RWPE1 (cell line): ENCODE measurements around the gene PRICKLE2.
A peak's percentile ranks its signal among the peaks of the same experiment; 100 is the strongest.
"Not testable (repeated sequence)": the region's sequence is repeated elsewhere in the genome, so short reads cannot be mapped to it uniquely, and the experiment has no call there.

Source experiments
- CTCF ChIA-PET: fragments of 350-600 bp; sonication (Branson Sonifier 250); formaldehyde crosslinking; extraction: SDS; loops from one replicate; lab custom pipeline; 2021; lab: Yijun Ruan, JAX
- POLR2A ChIA-PET: fragments of 400-600 bp; formaldehyde crosslinking; extraction: SDS; loops from one replicate; lab custom pipeline; 2020; ENCODE audit warnings: antibody characterized with exemption; ENCODE audit not compliant: low non-redundant PET; lab: Yijun Ruan, JAX
- DNase-seq: peaks from one replicate; pipeline ENCODE4 v3.0.0; 2012; ENCODE audit warnings: low spot score
- H3K27ac ChIP-seq: fragments of 450-650 bp; 2 replicates; pipeline ENCODE4 v1.5.1; 2017
- TF ChIP-seq, protein P1 (sequence below): fragments of 450-650 bp; conservative IDR thresholded peaks from 2 replicates; pipeline ENCODE4 v1.5.1; 2017; ENCODE audit warnings: low read depth, mild to moderate bottlenecking

Gene PRICKLE2

DNA sequence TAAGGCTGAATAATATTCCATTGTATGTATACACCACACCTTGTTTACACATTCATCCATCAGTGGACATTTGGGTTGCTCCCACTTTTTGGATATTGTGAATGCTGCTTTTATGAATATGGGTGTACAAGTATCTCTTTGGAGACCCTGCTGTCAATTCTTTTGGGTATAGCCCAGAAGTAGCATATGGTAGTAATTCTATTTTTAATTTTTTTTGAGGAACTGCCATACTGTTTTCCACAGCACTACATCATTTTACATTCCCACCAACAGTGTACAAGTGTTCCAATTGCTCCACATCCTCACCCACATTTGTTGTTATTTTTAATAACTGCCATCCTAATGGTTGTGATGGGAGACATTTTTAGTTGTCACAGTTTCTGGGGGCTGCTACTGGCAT, 132.1 kb downstream of the PRICKLE2 start:
- no peak overlapping the region for H3K27ac ChIP-seq
- TF ChIP-seq, protein P1, sequence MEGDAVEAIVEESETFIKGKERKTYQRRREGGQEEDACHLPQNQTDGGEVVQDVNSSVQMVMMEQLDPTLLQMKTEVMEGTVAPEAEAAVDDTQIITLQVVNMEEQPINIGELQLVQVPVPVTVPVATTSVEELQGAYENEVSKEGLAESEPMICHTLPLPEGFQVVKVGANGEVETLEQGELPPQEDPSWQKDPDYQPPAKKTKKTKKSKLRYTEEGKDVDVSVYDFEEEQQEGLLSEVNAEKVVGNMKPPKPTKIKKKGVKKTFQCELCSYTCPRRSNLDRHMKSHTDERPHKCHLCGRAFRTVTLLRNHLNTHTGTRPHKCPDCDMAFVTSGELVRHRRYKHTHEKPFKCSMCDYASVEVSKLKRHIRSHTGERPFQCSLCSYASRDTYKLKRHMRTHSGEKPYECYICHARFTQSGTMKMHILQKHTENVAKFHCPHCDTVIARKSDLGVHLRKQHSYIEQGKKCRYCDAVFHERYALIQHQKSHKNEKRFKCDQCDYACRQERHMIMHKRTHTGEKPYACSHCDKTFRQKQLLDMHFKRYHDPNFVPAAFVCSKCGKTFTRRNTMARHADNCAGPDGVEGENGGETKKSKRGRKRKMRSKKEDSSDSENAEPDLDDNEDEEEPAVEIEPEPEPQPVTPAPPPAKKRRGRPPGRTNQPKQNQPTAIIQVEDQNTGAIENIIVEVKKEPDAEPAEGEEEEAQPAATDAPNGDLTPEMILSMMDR: no peak
- CTCF ChIA-PET: no interaction called here
- POLR2A ChIA-PET: no interaction called here
- DNase-seq: no peak

DNA sequence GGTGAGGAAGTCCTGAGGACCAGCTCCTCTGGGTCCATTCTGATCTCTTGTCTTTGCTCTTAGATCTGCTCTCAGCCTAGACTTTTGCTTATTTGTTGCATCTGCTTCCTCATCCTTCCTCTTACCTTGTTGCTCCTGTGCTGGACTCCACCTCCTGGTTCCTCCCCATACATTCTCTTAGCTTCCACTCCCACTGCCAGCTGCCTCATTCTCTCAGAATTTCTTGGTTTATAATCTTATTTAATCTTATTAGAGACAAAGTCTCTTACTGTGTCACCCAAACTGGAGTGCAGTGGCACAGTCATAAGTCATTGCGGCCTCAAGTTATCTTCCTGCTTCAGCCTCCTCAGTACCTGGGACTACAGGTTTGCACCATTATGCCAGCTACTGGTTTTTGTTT, 133.8 kb downstream of the PRICKLE2 start:
- CTCF ChIA-PET: no interaction called here
- POLR2A ChIA-PET: interaction anchor here (0.9 kb wide), 1 partner anchor 13 kb away, joined by 3 read pairs; no protein-coding TSS in a partner anchor
- no peak for DNase-seq
- TF ChIP-seq, protein P1: no peak
- H3K27ac ChIP-seq: no peak overlapping the region

DNA sequence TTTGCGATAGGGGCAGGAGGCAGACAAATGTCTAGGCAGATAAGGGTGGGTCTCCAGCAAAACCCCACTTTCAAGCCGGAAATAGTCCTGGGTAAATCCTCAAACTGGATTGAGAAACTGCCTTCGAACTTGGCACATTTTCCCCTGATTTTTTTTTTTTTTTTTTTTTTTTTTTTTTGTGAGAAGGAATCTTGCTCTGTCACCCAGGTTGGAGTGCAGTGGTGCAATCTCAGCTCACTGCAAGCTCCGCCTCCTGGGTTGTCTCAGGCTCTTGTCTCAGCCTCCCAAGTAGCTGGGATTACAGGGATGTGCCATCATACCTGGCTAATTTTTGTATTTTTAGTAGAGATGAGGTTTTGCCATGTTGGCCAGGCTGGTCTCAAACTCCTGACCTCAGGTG, 135.9 kb downstream of the PRICKLE2 start:
- H3K27ac ChIP-seq, POLR2A ChIA-PET, CTCF ChIA-PET, DNase-seq: not testable (repeated sequence)

DNA sequence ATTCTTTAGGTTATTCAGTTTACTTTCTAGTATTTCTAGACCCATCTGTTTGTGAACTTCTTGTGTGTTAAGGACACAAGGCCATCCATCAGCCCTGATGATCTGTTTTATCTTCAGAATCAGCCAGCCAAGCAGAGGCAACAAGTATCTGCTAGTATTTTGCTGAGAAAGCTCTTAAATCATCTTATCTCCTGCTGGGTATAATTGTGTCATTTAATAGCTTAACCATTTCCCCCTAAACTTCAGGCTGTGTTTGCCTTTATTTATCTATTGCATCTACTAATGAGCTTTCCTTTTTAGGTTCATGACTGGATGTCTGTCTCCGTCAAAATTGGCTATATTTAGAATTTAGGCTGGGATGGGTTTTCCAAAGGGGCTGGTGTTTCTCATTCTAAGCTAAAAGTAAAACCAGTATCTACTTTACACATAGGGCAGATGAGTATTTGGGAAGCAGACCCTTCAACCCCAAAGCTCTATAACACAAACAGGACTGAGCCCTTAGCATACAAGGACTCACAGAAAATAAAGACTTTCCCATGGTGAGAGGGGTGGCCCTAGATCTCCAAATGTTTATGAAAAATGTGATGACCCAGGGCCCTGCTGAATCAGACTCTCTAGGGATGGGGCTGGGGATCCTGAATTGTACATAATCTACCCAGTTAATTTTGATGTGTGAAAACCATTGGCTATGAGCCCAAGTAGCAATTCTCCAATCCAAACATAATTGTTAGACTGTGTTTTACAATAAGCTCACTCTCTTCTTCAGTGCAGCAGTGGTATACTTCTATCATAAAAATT, 136.7 kb downstream of the PRICKLE2 start:
- CTCF ChIA-PET: no interaction called here
- TF ChIP-seq, protein P1: no peak
- POLR2A ChIA-PET: no interaction called here
- H3K27ac ChIP-seq: no peak overlapping the region
- DNase-seq: no peak

DNA sequence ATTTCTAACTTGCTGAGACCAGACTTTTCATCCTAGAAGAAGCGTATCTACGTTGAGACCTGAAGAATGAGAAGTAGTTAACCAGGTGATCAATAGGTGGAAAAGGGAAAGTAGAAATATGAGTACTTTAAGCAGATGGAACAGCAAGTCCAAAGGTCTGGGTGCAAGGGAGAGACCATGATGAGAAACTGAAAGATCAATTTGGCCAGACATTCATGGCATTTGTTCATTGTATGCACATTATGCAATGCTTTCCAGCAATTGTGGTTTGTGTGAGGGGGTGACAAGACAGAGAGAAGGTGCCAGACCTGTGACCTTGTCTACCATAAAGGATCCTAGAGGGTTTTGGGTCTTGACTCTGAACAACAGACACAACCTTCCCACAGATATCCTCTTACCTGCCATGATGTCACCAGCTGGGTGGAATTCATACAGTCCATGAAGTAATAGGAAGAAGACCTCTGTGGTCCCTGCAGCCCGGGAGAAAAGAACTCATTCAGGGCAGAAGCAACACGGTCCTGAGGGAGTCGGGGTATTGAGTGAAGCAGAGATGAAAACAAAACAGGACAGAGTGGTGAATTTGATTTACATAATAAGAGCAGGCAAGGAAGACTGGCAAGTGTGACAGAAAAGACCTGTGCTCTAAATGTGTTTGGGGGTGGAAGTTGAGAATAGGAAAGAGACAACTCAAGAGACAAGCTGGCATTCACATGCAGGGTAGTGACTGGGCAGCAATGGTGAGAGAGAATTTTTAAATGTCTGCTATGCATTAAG, 138.6 kb downstream of the PRICKLE2 start:
- POLR2A ChIA-PET: no interaction called here
- CTCF ChIA-PET: no interaction called here
- no peak for DNase-seq

DNA sequence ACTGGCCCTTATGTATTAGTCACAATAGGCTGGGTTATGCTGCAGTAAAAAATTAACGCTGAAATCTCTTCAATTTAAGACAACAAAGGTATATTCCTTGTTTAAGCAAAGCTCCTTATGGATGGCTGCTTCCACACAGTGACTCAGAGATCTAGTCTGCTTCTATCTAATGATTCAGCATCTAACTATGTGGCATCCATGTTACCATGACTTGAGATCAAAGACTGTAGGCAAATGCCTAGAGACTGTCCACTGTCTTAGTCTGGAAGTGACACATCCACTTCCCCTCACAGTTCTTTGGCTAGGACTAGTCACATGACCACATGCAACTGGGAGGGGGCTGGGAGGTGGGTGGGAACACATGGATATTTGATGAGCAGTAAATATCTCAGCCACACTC, 140.6 kb downstream of the PRICKLE2 start:
- H3K27ac ChIP-seq: no peak overlapping the region
- CTCF ChIA-PET: no interaction called here
- TF ChIP-seq, protein P1: no peak
- DNase-seq: peak; percentile 51
- POLR2A ChIA-PET: no interaction called here

More for the DNA sequence above, 138.6 kb downstream of the PRICKLE2 start:
- H3K27ac ChIP-seq: no peak overlapping the region
- TF ChIP-seq, protein P1: no peak

DNA sequence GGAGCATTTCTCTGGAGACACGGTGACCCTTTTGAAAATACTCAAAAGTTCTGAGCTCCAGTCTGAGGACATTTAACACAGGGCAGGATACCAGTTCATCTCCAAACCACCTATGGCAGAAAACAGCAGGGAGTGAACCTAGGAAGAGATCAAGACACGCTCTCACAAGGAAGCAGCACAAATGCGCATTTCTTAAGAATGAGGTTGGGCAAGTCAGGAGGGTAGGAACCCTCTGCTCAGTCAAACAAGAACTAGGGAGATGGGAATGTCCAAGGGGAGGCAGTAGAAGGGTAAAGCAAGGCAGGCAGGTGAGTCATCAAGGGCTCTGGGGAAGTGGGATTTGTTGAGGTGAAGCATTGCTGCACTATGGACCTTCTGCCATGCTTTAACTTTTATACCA, 141.7 kb downstream of the PRICKLE2 start:
- ChIA-PET CTCF (no interaction called here), POLR2A (no interaction called here)
- TF ChIP-seq, protein P1: no peak
- no peak for DNase-seq
- H3K27ac ChIP-seq: no peak overlapping the region
